GM19372 (cell line): ENCODE data around the gene ATG16L1.

Experiments used
- ATAC-seq: cut with Tn5 transposase; IDR thresholded peaks from one replicate; pipeline ENCODE4 v1.9.1; 2021; ENCODE audit warnings: mild to moderate bottlenecking, low read depth, moderate library complexity; ENCODE audit not compliant: unreplicated experiment

The ATG16L1 gene

GRCh38 chr2:233256048-233256447 is 4.6 kb downstream of the ATG16L1 start:
- ATAC-seq: no peak

- no peak for ATAC-seq
Observed at GRCh38 chr2:233258211-233258610, 6.7 kb downstream of the ATG16L1 start.

GRCh38 chr2:233259730-233260129 is 8.3 kb downstream of the ATG16L1 start:
- no peak for ATAC-seq

GRCh38 chr2:233260661-233261060 is 9.2 kb downstream of the ATG16L1 start:
- ATAC-seq: no peak

- ATAC-seq: no peak
Observed at GRCh38 chr2:233261819-233262555, 10.5 kb downstream of the ATG16L1 start.

- no peak for ATAC-seq
Observed at GRCh38 chr2:233262562-233262961, 11.1 kb downstream of the ATG16L1 start.

GRCh38 chr2:233263045-233263570 is 11.6 kb downstream of the ATG16L1 start:
- no peak for ATAC-seq

- no peak for ATAC-seq
Observed at GRCh38 chr2:233264667-233265066, 13.2 kb downstream of the ATG16L1 start.

GRCh38 chr2:233265899-233266431 is 14.5 kb downstream of the ATG16L1 start:
- ATAC-seq: no peak

- ATAC-seq: no peak
Observed at GRCh38 chr2:233266481-233266880, 15.0 kb downstream of the ATG16L1 start.

GRCh38 chr2:233267516-233268245 is 16.2 kb downstream of the ATG16L1 start:
- ATAC-seq: peak; percentile 84

- ATAC-seq: no peak
Observed at GRCh38 chr2:233270366-233270765, 18.9 kb downstream of the ATG16L1 start.

- ATAC-seq: no peak
Observed at GRCh38 chr2:233270951-233271350, 19.5 kb downstream of the ATG16L1 start.

- no peak for ATAC-seq
Observed at GRCh38 chr2:233271693-233272092, 20.2 kb downstream of the ATG16L1 start.

- no peak for ATAC-seq
Observed at GRCh38 chr2:233273120-233273519, 21.6 kb downstream of the ATG16L1 start.

- no peak for ATAC-seq
Observed at GRCh38 chr2:233275223-233275622, 23.8 kb downstream of the ATG16L1 start.

- ATAC-seq: no peak
Observed at GRCh38 chr2:233278921-233279320, 27.4 kb downstream of the ATG16L1 start.

- no peak for ATAC-seq
Observed at GRCh38 chr2:233280114-233280693, 28.7 kb downstream of the ATG16L1 start.

- ATAC-seq: no peak
Observed at GRCh38 chr2:233281553-233281952, 30.1 kb downstream of the ATG16L1 start.

- no peak for ATAC-seq
Observed at GRCh38 chr2:233281992-233282603, 30.6 kb downstream of the ATG16L1 start.

GRCh38 chr2:233285921-233286320 is 34.4 kb downstream of the ATG16L1 start:
- no peak for ATAC-seq
